Stimulated activated CD8-positive, alpha-beta memory T cell treated with anti-CD3 and anti-CD28 coated beads, Interleukin-15, amount 100 ng/mL, for 24 hours (primary cell): ENCODE results near the gene PXN.
A peak's percentile ranks its signal among the peaks of the same experiment; 100 is the strongest.

Experiments
- DNase-seq: peaks from one replicate; pipeline ENCODE4 v3.0.0-alpha.2; 2020; ENCODE audit warnings: low read depth

Gene PXN

GRCh38 chr12:120265473-120266179, at the start of gene PXN:
Gene PXN, minus strand, starts transcription at chr12:120265730. Its CDS starts 101 bp downstream, at chr12:120265629.
- peak; percentile 94 for DNase-seq

GRCh38 chr12:120314220-120314619, 48.7 kb upstream of the PXN start:
- no peak for DNase-seq

GRCh38 chr12:120301962-120302815, 36.7 kb upstream of the PXN start, which contains the start of gene SIRT4:
Gene SIRT4, plus strand, starts transcription at chr12:120302321. Its CDS starts 1,241 bp downstream, at chr12:120303562.
- peak; percentile 56 for DNase-seq

DNA sequence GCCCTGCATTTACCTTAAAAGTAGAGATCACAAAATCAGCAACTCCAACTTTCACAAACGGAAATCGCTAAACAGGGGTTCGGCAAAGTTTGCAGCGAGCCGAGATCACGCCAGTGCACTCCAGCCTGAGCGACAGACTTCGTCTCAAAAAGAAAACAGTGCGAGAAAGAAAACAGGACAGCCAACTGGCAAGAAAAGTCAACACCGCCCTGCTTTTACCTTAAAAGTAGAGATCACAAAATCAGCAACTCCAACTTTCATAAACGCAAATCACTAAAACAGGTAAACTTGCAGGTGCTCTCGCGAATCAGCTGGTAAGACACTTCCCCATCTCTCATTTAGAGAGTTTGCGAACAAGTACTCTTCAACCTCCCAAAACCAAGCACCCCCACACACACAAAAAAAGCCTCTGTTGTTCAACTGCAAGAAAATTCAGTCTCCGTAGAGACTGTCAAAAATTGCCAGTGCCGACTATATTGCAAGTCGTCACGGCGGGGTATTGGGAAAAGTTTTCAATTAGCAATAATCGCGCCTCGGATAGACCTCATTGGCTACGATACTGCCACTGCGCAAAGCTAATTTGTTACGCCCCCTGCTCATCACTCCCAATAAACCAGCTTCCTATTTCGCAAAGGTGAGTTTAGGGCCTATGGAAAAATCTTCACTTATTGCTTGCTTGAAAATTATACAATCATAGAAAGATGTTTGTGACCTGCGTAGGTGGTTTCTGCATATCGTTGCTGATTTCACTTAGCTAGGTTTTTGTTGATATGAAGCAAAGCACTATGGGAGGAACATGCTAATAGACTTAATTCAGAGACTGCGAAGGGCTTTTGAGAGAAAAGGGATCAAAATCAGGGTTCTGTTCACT, 27.4 kb upstream of the PXN start, which contains the start of gene RNU4-1:
Gene RNU4-1 (minus strand): TSS at position 577 of the 871 bp plus-strand sequence.
- peak; percentile 30 for DNase-seq

- DNase-seq, result no peak
These were observed 26.8 kb upstream of the PXN start for GRCh38 chr12:120292411-120292660.

DNA sequence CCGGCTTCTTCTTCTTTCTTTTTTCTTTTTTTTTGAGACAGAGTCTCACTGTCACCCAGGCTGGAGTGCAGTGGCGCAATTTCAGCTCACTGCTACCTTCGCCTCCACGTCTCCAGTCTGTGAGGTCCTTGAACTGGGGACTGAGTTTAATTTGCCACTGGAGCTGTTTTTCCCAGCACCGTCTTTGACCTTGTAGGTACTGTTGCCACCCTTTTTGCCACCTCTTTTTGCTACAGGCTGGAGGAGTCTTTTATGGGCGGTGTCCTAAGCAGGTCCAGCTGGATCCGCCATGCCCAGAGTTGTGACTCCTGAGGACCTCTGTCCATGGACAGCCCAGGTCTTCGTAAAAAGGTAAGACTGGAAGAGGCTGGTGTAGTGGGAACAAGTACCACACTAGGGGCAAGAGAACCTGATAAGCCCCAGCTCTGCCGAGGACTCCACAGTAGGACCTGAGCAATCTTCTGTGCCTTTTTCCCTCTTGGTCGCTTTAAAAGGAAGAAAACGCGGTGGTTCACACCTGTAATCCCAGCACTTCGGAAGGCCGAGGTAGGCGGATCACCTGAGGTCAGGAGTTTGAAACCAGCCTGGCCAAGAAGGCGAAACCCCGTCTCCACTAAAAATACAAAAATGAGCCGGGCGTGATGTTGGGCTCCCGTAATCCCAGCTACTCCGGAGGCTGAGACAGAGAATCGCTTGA, 25.2 kb upstream of the PXN start:
- DNase-seq, result peak; percentile 13

DNA sequence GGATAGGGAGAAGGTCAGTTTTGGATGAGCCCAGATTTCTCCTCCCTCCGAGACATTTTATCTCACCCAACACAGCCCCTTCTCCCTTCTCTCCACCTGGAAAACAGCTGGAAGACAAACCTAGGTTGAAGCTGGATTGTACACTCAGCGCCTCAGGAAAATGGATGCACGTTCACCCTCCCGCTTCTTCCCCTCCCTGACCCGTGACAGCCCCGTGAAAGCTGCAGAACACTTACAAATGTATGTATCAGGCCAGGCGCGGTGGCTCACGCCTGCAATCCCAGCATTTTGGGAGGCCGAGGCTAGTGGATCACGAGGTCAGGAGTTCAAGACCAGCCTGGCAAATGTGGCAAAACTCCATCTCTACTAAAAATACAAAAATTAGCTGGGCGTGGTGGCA, 22.0 kb upstream of the PXN start:
- no peak for DNase-seq

DNA sequence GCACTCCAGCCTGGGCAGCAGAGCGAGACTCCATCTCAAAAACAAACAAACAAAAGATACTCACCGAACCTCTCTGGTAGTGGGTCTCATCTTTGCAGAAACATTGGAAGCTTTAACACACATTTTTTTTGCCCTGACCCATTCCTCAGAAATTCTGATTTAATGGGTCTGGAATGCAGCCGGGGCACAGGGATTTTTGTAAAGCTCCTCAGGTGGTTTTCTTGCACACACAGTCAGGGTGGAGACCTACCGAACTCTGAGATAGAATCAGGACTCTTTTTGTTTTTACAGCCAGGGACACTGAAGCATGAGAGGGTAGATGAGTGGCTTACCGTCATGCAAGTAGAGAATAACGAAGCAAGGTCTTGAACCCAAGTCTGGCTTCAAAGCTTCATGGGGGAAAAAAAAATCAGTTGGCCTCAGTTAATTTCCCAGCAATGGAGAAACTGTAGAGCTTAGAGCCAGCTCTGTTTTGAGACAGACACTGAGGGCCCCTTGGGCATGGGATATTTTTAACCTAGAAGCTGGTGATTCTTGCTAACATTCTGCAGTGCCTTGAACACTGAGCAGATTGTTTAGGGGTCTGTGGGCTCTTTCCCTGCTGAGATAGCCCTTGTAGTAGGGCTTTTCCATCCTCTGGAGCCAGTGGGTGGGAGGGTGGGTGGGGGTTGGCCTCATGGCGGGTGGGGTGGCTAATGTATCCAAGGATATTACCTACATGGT, 21.4 kb upstream of the PXN start:
- DNase-seq, result no peak

- no peak for DNase-seq
These were observed 18.9 kb upstream of the PXN start for GRCh38 chr12:120284381-120284780.

DNA sequence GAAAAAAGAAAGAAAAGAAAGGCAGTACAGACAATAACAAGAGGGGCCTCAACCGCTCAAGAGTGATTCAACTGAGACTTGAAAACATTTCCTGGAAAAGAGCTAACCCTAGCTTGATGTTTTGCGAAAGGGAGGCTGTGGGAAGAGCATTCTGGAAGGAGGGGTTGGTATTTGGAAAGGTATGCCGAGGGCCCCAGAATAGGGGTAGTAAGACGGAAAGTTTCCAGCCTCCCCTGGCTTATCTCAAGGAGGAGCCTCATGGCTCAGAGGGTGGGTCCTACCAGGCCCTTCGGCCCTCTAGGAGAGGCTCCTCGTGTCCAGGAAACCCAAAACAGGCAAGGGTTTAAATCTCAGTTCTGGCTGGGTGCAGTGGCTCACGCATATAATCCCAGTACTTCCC, 17.8 kb upstream of the PXN start:
- no peak for DNase-seq

DNA sequence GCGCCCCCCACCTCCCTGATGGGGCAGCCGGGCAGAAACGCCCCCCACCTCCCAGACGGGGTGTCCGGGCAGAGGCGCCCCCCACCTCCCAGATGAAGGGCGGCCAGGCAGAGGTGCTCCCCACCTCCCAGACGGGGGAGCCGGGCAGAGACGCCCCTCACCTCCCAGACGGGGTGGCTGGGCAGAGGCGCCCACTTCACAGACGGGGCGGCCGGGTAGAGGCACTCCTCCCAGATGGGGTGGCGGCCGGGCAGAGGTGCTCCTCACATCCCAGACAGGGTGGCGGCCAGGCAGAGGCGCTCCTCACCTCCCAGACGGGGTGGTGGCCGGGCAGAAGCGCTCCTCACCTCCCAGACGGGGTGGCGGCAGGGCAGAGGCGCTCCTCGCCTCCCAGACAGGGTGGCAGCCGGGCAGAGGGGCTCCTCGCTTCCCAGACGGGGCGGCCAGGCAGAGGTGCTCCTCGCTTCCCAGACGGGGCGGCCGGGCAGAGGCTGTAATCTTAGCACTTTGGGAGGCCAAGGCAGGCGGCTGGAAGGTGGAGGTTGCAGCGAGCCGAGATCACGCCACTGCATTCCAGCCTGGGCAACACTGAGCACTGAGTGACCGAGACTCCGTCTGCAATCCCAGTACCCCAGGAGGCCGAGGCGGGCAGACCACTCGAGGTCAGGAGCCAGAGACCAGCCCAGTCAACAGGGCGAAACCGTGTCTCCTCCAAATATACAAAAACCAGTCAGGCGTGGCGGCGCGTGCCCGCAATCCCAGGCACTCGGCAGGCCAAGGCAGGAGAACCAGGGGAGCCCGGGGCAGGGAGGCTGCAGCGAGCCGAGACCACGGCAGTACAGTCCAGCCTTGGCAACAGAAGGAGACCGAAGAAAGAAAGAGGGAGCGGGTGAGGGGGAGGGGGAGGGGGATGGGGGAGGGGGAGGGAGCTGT, 12.9 kb upstream of the PXN start:
- DNase-seq, result no peak

GRCh38 chr12:120276734-120277133, 11.2 kb upstream of the PXN start:
- no peak for DNase-seq

GRCh38 chr12:120267736-120268135, 2.2 kb upstream of the PXN start:
- no peak for DNase-seq

DNA sequence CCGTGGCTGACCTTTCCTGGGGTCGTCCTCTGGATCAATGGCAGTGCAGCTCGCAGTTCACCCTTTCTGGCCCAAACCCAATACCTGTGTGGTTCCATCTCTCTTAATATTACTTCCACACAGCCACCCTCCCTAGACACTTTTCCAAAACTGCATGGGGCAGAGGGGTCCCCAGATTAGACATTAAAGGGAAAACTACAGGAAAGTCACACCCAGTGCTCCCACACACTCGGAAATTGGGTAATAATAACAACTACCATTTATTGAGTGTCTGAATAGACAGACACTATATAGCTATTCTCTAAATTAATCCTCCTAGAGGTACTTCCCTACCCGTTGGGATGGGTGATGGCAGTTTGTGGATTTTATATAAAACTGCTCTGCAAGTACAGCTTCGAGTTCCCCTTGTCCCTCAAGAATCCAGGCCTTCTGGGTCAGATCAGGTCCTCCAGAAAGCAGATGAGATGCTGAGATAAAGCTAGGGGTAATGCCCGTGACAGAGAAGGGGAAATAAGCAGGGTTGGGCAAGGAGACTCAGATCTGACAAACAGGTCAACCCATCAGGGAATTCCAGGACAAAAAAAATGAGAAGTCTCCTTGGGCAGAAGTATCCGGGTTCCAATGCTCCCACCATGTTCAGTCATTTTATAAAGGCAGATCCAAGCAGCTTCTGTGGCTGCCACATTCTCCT, 795 bp upstream of the PXN start:
- DNase-seq, result no peak

GRCh38 chr12:120264904-120265472, 542 bp downstream of the PXN start:
- no peak for DNase-seq

DNA sequence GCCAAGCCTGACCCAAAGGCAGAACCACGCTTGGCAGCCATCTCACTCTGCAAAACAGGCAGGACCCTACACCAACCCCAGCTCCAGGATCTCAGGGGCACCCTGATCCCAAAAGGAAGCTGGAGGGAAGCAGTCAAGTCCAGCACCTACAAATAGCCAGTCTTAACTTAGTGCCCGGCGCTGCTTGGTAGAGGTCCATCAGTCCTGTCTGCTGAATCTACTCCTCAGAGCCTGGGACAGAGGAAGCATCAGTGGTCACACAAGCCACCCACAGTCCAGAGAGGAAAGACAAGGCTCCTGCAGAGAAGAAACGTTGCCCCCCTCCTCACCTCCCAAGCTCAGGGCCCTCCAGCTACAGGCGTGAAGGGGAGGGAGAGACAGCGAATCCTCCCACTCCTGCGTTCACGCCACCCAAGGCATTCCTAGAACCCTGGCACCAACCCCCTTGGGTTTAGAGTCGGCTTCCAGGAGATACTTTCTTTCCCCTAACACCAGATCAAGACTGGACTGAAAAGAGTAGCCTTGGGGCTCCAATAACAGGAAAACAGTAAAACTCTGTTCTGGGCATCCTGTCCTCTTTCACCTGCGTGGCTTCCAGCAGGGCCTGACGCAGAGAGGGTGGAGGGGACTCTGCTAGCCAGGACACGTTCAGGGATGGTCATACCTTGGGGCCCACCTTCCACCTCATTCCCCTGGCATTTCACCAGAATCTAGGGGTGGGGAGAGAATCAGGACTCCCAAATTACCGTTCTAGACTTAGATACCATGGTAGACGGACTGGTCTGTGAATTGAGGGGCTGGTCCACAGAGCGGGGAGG, 1.2 kb downstream of the PXN start:
- DNase-seq, result no peak

DNA sequence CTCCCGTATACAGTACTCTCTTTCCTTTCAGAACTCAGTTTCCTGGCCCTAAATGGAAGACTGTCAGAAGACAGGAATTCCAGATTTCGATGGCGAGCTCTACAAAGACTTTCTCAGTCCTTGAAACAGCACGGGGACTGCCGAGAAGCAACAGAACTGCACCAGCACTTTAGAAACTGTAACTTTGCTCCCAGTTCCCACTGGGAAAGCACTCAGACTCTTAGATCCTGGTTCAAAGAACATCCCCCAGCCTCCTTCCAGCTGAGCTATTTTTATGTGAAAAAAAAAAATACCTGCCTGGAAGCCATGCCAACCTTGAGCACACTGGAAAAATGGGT, 1.8 kb downstream of the PXN start:
- no peak for DNase-seq
